Activated CD4-positive, alpha-beta T cell treated with anti-CD3 and anti-CD28 coated beads, Interleukin-2, Interleukin-4, amounts not matched to agents 100 ng/mL and 50 ng/mL, durations not matched to agents 16 hours and 8 hours (primary cell): Measurements from ENCODE around the gene SAMD1.

Experiments used
- DNase-seq: peaks from one replicate; pipeline ENCODE4 v3.0.0-alpha.2; 2020; ENCODE audit warnings: low spot score

SAMD1 gene

DNA sequence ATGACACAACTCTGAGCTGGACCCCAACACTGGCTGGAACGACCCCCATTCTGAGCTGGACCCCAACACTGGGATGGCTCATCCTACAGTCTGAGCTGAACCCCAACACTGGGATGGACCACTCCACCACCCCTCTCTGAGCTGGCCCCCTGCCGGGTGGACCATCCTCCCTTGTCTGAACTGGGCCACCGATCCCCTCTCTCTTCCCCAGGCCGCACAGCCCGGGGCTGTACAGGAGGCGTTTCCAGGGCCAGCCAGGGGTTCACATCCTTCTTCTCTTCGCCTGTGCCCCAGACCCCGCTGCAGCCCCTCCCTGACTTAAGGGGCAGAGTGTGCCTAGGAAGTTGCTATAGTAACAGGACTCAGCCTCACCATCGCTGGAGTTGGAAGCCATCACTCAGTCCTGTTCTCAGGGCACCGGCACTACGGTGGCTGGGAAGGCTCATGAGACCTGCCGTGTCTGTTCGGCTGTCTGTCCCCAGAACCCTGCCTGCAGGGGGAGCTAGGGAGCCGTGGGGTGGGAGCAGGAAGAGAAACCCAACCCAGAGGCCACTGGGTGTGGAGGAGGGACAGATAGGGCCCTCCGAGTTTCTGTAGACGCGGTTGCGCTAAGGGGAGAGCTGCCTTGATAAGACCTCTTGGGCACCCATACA, 23.3 kb upstream of the SAMD1 start:
- DNase-seq: peak; percentile 66

DNA sequence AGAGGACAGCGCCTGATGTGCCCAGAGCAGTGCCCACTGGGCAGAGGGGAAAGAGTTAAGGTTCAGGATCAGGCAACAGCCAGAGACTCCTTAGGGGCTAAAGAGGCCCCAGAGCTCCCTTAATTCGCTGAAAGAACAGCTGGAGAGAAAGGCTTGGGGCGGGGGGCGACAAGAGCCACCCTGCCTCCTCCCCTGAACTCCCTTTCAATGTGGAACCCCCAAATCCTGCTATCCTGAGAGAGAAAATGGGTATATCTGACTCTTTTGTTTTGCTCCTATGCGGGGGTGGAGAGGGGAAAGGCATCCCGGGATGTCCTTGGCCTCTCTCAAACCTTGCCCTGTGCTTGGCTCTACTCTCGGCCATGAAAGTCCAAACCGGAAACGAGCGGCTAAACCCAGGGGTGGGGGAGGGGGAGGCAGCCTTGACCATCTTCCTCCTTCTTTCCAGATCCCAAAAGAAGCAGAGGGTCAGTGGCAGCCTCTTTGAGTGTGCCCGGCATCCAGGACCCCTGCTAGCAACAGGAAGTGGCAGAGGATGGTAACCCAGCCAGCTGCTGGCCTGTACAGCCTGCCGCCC, 22.3 kb upstream of the SAMD1 start:
- DNase-seq: no peak

DNA sequence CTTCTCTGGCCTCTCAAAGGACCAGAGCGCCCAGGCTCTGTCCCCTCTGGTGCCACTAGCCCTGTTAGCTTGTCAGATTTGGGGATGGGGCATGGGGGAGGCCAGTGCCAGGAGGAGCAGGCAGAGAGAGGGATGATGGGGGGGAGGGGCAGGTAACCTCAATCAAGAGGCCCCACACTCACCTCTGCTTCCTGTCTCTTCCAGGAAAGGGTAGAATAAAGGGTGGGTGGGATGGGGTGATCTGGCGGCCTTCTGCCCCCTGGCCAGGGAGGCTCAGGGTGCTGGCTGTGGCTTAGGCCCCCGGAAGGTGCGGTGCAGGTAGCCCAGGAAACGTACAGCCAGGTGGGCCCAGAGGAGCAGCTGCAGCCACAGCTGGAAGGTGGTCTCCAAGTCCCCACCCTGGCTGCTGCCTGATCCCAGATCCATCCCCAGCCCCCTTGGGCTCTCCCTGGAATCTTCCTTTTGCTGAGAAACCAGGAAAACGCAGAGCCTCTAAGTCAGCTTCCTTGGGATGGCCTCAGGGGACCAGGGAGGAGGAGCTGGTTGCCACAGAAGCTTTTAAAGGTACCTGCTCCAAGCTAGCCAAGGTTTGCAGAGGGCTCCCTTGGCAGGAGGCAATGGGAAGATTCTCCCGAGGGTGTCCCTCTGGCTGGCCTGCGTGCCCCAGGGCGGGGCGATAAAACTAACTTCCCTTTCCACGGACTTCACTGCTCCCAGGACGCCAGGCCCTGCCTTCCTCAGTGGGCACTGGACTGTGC, 21.7 kb upstream of the SAMD1 start:
- DNase-seq: no peak

DNA sequence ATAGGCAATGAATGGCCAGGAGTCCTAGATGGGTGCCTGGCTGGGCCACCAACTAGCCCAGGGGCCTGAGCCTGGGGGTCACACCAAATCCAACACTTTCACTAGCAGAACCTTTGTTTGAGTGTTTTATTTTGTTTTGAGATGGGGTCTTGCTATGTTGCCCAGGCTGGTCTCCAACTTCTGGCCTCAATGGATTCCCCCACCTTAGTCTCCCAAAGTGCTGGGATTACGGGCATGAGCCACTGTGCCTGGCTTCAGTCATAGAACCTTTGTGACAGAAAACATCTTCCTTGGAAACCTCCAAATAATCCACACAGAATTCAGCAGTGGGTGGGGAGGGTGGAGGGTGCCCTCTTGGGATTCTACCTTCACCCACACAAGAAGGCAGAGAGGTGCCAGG, 20.9 kb upstream of the SAMD1 start:
- no peak for DNase-seq

DNA sequence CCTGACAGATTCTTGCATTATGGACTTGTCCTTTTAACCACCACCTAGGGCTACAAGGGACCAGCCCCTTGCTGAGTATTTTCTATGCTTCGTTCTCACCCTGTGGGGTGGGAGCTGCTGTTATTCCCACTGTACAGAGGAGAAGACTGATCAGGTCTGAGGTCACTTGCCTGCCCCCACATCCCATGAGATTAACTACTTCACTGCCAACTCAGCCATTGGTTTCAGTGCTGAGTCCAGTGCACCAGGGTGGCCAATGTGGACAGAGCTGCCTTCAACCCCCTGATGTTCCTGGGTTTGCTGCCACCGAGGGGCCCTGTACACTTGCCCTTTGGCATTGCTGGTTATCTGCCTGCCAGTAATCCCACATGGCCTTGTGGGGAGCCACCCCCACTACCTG, 20.1 kb upstream of the SAMD1 start:
- no peak for DNase-seq

DNA sequence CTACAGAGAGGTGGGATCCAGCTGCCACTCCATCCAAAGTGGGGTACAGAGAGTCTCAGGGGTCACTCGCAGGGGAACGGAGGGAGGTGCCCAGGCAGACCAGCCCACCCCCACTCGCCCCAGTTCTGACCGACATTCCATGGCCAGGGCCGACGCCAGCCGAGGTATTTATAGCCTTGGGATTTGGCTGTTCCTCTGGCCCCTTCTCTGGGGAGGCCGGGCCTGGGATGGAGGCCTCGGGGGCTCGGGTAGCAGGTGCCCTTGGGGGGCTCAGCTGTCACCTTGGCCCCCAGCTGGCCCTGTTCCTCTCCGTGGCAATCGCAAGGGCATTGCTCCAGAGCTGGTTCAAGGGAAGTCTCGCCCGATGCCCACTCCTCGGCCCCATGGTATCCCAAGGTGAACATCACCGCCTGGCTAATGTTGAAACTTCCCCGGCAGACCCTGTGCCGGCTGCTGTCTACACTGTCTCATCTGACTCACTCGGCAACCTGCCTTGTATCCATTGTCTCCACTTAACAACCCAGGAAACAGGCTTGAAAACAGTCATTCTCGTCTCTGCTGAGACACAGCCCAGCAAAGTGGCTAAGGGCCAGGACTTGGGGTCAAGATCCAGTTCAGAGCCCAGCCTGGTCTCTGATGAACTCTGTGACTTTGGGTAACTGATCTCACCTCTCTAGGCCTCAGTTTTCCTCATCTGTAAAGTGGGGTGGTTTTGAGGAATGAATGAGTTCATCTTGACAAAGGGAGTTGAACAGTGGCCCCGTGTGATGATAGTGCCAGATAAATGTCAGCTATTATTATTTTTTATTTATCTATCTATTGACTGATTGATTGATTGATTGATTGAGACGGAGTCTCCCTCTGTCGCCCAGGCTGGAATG, 17.3 kb upstream of the SAMD1 start:
- DNase-seq: no peak

DNA sequence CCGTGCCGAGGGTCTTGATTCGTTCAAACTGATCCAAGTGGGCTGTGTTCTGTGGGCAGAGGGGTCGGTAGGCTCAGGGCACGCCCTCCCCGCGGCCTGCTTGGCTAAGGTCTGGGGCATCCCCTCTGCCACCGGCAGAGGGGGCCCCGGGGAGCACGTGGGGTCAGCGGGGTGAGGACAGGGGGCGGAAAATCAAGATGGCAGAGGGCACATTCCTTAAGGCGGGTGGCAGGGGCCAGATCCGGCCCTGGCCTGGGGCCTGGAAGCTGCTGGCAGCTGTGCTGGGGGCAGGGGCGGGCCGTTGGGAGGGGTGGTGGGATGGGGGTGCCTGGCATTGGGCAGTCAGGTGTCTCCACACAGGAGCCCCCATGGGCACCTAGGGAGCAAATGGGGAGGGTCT, 16.3 kb upstream of the SAMD1 start:
- DNase-seq: no peak

DNA sequence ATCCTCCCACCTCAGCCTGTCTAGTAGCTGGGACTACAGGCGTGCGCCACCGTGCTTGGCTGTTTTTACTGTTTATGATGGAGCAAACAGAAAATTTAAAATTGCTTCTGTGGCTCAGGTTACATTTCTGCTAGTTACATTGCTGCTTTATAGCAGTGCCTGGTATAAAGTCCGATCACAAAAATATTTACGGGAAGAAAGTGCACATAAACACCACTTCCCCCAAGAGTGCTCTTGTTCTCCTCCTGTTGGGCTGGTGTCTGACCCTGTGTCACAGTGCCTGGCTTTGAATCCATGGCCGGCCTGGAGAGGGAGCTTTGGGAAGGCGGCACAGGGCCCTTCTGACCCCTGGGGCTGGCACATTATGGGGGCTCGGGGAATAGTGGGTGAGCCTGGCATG, 15.1 kb upstream of the SAMD1 start:
- no peak for DNase-seq

DNA sequence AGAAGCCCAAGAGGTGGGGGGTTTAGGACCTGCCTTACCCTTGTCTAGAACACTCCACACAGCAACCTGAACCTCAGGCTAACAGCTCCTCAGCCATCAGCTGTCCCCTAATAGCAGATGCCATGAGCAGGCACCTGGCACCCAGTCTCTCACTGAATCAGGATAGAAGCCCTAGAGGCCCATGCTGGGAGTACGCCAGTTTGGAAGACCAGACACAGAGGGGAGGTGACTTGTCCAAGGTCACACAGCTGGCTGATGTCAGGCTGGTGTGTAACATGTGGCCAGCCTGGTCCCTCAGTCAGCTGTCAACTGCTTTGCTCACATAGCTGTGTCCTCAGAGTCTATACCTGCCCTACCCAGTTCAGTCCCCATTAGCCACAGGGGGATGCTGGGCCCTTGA, 12.8 kb upstream of the SAMD1 start:
- DNase-seq: no peak

DNA sequence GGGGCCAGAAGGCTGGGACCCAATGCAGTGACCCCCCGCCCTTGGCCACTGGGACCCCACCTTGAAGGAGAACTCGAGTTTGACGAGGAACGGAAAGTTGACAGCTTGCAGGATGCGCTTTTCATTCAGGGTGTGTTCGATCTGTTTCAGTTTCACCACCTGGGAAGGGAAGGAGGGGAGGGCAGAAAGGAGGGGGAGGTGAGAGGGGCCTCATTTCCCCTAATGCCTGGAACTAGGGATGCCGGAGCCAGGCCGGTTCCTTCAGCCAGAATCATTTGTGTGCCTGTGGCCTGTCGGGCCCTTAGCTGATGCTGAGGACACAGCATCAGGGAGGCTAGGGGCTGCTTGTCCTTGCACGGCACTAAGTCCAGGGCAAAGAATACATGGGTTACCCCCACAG, 12.2 kb upstream of the SAMD1 start:
- no peak for DNase-seq

DNA sequence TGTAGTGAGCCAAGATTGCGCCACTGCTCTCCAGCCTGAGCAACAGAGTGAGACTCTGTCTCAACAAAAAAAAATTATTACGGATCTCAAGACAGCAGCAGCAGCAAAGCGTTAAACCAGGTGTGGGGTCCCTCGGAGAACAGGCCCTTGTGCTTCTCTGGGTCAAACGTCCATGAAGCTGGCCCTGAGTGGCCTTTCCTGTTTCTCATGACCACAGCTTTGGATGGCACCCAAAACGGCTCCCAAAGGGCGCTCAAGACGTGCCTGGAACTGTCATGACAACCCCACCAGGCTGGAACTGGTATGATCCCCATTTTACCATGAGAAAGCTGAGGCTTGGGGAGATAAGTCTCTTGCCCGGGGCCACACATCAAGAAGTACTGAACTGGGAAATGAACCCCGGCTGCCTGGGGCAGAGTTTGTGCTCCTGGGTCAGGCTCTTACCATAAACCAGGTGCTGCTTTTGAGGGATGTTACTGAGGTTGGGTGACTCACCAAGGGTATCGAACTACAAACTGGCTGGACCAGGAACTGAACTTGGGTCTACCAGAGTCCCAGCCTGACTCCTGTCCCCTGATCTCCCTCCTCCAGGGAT, 11.6 kb upstream of the SAMD1 start:
- no peak for DNase-seq

DNA sequence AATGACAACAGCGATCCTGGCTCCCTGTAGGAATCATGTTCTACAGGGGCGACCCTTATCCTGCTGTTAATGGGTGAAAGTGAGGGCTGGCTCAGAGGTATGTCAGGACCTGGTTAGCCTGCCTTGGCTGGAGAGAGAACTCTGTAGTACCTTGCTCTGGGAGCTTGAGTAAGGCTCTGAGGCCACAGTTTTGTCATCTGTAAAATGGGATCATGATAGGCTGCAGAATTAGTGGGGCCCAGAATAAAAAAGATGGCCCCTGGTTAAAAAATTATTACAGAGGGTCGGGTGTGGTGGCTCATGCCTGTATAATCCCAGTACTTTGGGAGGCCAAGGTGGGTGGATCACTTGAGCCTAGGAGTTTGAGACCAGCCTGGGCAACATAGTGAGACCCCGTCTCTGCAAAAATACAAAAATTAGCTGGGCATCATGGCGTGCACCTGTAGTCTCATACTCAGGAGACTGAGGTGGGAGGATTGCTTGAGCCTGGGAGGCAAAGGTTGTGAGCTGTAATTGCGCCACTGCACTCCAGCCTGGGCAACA, 10.5 kb upstream of the SAMD1 start:
- no peak for DNase-seq

DNA sequence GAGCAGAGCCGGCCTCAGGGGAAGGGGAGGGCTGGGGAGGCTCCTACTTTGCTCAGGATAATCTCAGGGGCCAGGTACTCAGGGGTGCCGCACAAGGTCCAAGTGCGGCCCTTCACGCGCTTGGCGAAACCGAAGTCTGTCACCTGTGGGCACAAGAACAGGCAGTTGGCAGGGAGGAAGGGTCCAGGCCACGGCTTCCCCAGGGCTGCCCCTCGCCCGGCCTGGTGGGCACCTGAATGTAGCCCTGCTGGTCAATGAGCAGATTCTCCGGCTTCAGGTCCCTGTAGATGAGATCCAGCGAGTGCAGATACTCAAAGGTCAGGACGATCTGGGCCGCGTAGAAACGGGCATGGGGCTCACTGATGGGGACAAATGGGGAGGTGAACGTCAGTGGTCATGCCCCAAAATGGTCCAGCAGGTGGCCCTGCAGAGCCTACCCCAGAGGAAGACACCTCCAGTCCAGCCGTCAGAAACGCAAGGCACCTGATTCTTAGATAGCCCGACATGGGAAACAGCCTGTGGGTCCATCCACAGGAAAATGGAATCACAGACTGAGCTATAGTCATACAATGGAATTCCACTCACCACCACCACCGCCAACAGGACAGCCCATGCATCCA, 7.1 kb upstream of the SAMD1 start:
- no peak for DNase-seq

DNA sequence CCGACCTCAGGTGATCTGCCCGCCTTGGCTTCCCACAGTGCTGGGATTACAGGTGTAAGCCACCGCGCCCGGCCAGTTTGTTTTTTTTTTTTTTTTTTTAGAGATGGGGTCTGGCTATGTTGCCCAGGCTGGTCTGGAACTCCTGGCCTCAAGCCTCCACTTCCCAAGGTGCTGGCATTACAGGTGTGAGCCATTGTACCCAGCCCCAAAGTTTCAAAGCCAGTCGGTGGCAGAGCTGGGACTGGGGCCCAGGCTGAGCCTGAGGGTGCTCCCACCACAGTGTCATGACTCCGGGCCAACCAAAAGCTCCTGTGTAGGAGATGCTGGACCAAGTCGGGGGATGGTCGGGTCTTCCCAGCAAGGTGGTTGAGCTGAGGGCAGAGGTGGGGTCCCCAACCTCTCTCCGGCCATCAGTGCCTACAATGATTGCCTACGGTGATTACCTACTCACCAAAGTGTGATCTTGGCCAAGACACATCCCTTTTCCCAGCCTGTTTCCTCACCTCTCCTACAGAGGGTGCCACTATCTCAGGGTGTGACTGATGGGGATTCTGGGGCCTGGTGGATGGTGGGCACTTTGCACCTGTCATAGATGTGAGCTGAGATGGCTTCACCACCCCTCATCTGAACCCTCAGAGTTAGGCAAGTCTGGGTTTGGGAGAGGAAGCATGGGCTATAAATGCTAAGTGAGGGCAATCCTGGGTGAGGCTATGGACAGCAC, 5.9 kb upstream of the SAMD1 start:
- DNase-seq: no peak

DNA sequence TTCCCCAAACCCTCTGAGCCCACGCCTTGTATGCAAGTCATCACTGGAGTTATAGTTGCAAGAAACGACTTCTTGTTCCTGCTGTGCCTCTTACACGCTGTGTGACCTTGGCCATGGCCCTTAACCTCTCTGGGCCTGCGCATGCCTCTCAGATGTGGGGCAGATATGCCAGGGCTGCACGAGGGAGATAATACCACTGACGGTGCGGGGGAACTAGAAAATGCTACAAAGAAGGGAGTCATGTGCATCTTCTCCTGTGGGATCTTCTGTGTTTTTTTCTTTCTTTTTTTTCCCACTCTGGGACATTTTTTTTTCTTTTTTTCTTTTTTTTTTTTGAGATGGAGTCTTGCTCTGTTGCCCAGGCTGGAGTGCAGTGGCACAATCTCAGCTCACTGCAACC, 4.3 kb upstream of the SAMD1 start:
- no peak for DNase-seq

DNA sequence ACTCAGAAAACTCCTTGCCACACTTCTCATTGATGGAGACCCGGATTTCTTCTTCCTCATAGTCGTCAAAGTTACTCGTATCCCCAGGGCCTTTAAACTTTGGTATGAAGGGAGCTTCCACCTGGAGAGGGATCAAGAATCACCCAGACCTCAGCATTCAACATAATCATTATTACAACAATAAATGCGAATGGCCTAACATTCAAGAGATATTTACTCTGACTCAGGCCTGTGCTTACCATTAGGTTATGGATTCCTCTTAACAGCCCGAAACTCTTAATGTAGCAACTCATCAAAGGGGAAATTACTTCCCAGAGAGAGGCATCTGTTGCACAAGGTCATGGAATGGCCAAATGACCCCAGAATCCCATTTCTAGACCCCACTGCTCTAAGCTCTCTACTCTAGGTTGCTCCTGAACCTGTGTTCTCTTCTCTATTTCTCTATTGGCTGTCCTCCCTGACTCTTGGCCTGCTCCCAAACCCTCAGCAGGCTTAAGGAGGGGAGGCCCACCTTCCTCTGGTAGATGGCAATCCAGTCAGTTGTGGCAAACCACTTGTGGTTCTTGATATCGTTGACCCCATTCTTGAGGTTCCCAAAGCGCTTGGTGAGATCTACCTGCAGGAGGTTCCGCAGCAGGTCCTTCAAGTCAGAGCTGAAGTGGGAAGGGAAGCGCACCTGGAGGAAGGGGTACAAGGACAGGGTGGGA, 2.7 kb upstream of the SAMD1 start:
- no peak for DNase-seq

DNA sequence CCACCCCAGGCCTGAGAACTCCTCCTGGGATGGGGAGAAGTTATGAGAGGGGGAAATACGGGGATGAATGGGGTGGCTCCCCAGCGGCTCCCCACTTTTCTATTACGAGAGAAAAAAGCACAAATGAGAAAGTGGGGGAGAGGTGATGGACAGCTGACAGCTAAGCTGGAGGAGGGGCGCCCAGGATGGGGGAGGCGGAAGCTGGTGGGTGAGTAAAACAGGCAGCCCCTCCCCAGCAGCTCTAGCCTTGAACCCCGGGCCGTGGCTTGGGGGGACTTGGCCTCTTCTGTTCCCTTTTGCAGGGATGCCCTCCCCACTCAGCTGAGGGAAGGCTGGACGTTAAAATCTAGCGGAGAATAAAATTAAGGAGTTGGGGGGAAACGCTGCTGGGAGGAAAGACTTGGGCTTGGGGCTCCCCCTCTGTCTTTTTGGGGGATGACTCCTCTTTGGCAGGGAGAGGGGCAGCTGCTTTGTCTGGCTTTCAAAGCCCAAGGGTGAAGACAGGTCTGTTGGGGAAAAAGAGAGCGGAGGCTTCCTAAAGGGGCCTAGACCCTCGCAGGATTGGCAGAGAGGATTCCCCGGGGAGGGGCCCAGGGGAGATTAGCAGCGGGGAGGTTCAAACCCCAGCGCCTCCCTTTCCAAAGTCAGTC, 1.4 kb upstream of the SAMD1 start:
- DNase-seq: no peak

DNA sequence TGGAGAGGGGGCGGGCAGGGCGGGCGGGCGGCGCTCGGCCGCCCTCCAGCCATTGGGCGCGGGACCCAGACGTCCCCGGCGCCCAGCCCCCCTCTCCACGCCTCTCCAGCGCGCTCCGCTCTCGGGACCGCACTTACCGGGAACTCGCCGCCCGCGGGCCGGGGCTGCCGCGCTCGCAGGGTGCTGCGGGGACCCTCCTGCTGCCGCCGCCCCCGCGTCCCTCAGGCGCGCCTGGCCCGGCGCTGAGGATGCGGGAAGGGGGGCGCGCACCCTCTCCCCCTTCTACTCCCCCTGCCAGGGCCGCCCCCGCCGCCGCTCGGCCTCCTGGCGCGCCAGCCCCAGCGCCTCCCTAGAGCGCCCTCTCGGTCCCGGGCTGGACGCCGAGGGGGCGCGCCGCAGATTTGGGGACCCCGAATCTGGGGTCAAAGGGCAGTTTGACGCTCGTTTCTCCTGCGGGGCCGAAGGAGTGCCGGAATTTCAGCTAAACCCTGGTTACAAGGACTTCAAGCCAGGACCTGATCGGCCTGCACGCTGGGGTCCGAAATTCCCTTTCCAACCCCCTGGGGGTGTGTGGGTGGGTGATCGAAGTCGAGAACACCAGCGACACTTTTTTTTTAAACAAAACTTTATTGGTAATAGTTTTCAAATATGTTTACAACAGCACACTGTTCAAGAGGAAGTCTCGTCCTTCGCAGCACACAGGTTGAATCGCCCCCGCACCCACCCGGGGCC, 696 bp upstream of the SAMD1 start:
- no peak for DNase-seq
